AG04450 (cell line): Measurements from ENCODE around the gene RAI2. TPM values are rescaled to one million over a fixed set of nuclear protein-coding genes. Genes with fewer than 3 reads are reported as not detected.
A peak's percentile ranks its signal among the peaks of the same experiment; 100 is the strongest.

Experiments used
- CTCF ChIA-PET: fragments of 300-600, 350-600 bp; formaldehyde crosslinking; extraction: SDS; loops from one replicate; lab custom pipeline; 2022; ENCODE audit warnings: antibody characterized with exemption, inconsistent platforms; lab: Charles Lee
- POLR2A ChIA-PET: fragments of 350-600 bp; formaldehyde crosslinking; extraction: SDS; loops from one replicate; lab custom pipeline; 2021; ENCODE audit warnings: antibody characterized with exemption, inconsistent platforms; lab: Yijun Ruan, JAX
- DNase-seq: peaks from one replicate; pipeline ENCODE4 v3.0.0-alpha.2; 2011; ENCODE audit warnings: low read depth, low spot score
- H3K27ac ChIP-seq: one replicate; pipeline ENCODE4 v1.5.1; 2012; ENCODE audit warnings: low read depth, low read length, control low read depth
- H3K27me3 ChIP-seq: one replicate; pipeline ENCODE4 v1.6.0; 2012; ENCODE audit warnings: low read length; ENCODE audit not compliant: control insufficient read depth, insufficient read depth
- H3K4me3 ChIP-seq: 2 replicates; pipeline ENCODE4 v1.5.1; 2011; ENCODE audit warnings: mild to moderate bottlenecking, low read depth, low read length, control low read depth
- H3K9me3 ChIP-seq: 2 replicates; pipeline ENCODE4 v1.5.1; 2012; ENCODE audit warnings: low read length; ENCODE audit not compliant: control insufficient read depth, insufficient read depth
- polyA plus RNA-seq: library from polyadenylated mRNA; depleted of rRNA; stranded (reverse); fragments of >200 nt; gene quantifications from 2 replicates; pipeline ENCODE4 v1.2.3, GENCODE V29; 2011
- TF ChIP-seq, protein P1 (sequence below): IDR thresholded peaks from 2 replicates; pipeline ENCODE4 v1.5.1; 2011; ENCODE audit warnings: low read depth, low read length, control low read depth, inconsistent platforms

RAI2 gene
- polyA plus RNA-seq, 1 experiment = not detected

- Histone ChIP-seq H3K27me3 (no peaks in the 10 kb centered on the region), H3K9me3 (no peaks in the 10 kb centered on the region), H3K4me3 (no peak overlapping the region), H3K27ac (no peak overlapping the region)
- no peak for DNase-seq
- ChIA-PET POLR2A (no interaction called here), CTCF (no interaction called here)
- TF ChIP-seq, protein P1, sequence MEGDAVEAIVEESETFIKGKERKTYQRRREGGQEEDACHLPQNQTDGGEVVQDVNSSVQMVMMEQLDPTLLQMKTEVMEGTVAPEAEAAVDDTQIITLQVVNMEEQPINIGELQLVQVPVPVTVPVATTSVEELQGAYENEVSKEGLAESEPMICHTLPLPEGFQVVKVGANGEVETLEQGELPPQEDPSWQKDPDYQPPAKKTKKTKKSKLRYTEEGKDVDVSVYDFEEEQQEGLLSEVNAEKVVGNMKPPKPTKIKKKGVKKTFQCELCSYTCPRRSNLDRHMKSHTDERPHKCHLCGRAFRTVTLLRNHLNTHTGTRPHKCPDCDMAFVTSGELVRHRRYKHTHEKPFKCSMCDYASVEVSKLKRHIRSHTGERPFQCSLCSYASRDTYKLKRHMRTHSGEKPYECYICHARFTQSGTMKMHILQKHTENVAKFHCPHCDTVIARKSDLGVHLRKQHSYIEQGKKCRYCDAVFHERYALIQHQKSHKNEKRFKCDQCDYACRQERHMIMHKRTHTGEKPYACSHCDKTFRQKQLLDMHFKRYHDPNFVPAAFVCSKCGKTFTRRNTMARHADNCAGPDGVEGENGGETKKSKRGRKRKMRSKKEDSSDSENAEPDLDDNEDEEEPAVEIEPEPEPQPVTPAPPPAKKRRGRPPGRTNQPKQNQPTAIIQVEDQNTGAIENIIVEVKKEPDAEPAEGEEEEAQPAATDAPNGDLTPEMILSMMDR = no peak
These were observed 47.0 kb downstream of the RAI2 start for GRCh38 chrX:17814059-17814458.

- H3K27me3 ChIP-seq = no peaks in the 10 kb centered on the region
- no peak for DNase-seq
- TF ChIP-seq, protein P1 = no peak
- H3K9me3 ChIP-seq = no peaks in the 10 kb centered on the region
- CTCF ChIA-PET = interaction anchor here (0.5 to 0.6 kb wide), 2 partner anchors 16 to 1163 kb away, joined by 4 to 12 read pairs; no protein-coding TSS in a partner anchor
- H3K27ac ChIP-seq = no peak overlapping the region
- H3K4me3 ChIP-seq = no peak overlapping the region
- POLR2A ChIA-PET = no interaction called here
These were observed 47.8 kb downstream of the RAI2 start for GRCh38 chrX:17813277-17813676.

DNA sequence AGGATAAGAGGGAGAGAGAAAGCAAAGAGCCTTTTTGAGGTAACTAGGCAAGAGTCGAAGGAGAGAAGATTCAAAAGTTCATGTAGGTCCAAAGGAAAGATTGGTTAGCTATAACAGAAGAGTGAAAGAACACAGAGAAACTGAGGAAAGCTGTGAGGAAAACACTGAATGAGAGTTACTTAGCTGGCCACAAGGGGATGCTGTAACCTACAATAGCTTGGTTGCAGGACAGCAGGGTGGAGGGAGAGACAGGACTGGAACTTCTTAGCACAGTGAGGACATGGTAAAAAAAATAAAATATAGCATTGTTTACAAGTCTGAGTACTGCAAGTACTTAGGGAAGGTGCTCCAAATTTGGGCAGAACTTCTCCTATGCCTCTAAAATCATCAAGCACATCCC, 48.3 kb downstream of the RAI2 start:
- no peak overlapping the region for H3K27ac ChIP-seq
- DNase-seq = no peak
- ChIA-PET POLR2A (no interaction called here), CTCF (interaction anchor here (0.6 kb wide), 1 partner anchor 17 kb away, joined by 12 read pairs; no protein-coding TSS in a partner anchor)
- H3K9me3 ChIP-seq = no peaks in the 10 kb centered on the region
- TF ChIP-seq, protein P1 = peak; percentile 35
- H3K4me3 ChIP-seq = no peak overlapping the region
- no peaks in the 10 kb centered on the region for H3K27me3 ChIP-seq

DNA sequence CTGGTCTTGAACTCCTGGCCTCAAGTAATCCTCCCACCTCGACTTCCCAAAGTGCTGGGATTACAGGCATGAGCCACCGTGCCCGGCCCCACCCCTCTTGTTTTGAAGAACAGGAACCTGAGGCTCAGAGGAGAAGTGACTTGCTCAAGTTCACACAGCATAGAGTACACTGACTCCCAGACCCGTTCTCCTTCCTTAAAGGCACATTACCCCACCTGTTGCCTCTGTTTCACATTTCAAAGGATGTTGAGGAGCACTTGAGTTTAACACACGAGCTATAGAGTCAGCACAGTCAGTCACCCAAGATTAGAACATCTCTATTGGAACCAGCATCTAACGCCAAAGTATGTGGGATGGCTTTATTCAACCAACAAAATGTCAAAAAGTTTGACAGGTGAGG, 51.1 kb downstream of the RAI2 start:
- H3K27me3 ChIP-seq = no peaks in the 10 kb centered on the region
- H3K4me3 ChIP-seq = no peak overlapping the region
- H3K9me3 ChIP-seq = no peaks in the 10 kb centered on the region
- no peak overlapping the region for H3K27ac ChIP-seq
- POLR2A ChIA-PET = no interaction called here
- TF ChIP-seq, protein P1 = no peak
- CTCF ChIA-PET = interaction anchor here (0.6 kb wide), 1 partner anchor 541 kb away, joined by 5 read pairs; no protein-coding TSS in a partner anchor
- no peak for DNase-seq

GRCh38 chrX:17809273-17809672, 51.8 kb downstream of the RAI2 start:
- no peak for DNase-seq
- ChIA-PET CTCF (no interaction called here), POLR2A (no interaction called here)
- no peak overlapping the region for H3K4me3 ChIP-seq
- no peak overlapping the region for H3K27ac ChIP-seq
- H3K9me3 ChIP-seq = no peaks in the 10 kb centered on the region
- TF ChIP-seq, protein P1 = no peak
- H3K27me3 ChIP-seq = no peaks in the 10 kb centered on the region
